T47D (cell line): ENCODE data around the gene AMTN.
"Not testable (repeated sequence)": the region's sequence is repeated elsewhere in the genome, so short reads cannot be mapped to it uniquely, and the experiment has no call there.

Source experiments
- DNase-seq, 2 experiments: peaks; one replicate each; pipeline versions ENCODE4 v3.0.0 to v3.0.0-alpha.2; 2011 to 2012; ENCODE audit warnings: low read depth in 1 of 2, low spot score in 1 of 2
- JUND ChIP-seq: IDR thresholded peaks from 2 replicates; pipeline ENCODE4 v1.6.1; 2012; ENCODE audit warnings: low read depth
- in situ Hi-C: cut with HindIII; loops from 2 replicates; pipeline ENCODE4 v1.10.0; 2016; ENCODE audit warnings: low sequenced_read_pairs, low pct_unique_long_range_greater_than_20kb

The AMTN gene

GRCh38 chr4:70518269-70518668, at the start of gene AMTN:
AMTN (plus strand) TSS chr4:70518569; CDS start chr4:70518778, 209 bp downstream.
- no peak for DNase-seq
- TF ChIP-seq JUND = no peak
- in situ Hi-C loops = no loop called here

DNA sequence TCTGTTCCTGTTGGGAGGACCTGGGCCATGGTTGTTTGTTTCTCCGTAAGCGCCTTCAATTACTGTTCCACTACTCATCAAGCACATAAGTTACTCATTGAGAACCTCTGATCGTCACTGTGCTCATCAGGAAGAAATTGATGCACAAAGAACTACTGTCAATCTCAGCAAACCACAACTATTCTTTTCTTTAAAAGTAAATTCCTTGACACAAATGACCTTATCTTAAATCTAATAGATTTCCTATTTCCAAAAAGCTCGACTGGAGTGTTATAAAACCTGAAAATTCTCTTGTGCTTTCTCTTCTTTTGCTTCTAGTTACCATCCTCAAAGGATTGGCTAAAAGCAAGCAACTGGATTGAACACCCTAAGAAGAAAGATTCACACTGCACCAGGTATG, 46.5 kb upstream of the AMTN start, which contains the start of gene MUC7:
TSS of gene MUC7 (plus strand) at position 301 of the 400 bp plus-strand sequence. CDS start 1,825 bp downstream, outside the sequence.
- no peak for TF ChIP-seq JUND
- in situ Hi-C loops = no loop called here
- DNase-seq = no peak

DNA sequence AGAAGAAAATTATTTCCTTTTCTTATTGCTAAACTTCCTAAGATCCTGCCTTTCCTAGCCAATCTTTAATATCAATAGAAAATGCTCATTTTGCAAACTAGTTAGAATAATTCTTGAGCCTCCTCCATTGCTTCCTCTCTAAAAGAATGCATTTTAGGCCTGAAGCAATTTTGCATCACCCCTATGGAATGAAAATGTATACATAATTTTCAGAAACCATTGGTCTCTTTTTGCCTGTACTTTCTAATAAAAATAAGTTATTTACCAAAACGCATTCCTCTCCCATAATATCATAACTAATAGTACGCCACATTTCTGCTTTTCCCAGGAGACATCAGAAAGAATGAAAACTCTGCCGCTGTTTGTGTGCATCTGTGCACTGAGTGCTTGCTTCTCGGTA, 44.7 kb upstream of the AMTN start:
- in situ Hi-C loops = no loop called here
- no peak for DNase-seq
- no peak for TF ChIP-seq JUND

DNA sequence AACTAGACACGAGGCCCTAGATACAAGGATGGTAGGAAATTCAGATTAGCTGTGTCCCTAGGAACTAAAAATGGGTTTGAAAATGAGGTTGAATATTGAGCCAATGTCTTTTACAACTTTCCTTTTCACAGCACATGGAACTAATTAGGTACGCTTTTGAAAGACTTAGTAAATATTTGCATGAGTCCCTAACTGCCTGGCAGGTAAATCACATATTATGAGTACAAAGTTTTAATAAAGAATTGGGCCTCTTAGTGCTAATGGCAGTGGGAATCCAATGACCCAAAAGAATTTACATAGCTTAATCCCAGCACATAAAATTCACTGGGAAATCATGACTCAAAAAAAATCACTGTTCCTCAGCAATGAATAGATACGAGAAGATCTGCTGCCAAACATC, 29.6 kb upstream of the AMTN start:
- TF ChIP-seq JUND = no peak
- DNase-seq = no peak
- in situ Hi-C loops = no loop called here

DNA sequence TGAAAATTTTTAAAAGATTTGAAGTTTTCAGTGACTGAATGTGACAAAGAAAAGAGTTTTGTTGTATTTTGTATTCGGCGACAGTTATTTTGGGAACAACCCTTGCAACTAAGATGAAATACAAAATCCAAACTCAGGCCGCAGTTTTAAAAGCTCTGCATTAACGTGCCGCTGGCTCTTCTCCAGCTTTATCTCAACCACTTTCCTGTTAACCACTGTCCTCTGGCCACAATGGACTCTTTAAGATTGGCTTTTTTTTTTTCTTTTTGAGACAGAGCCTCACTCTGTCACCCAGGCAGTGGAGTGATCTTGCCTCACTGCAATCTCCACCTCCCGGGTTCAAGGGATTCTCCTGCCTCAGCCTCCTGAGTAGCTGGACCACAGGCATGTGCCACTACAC, 22.1 kb upstream of the AMTN start:
- in situ Hi-C loops = no loop called here
- no peak for TF ChIP-seq JUND

DNA sequence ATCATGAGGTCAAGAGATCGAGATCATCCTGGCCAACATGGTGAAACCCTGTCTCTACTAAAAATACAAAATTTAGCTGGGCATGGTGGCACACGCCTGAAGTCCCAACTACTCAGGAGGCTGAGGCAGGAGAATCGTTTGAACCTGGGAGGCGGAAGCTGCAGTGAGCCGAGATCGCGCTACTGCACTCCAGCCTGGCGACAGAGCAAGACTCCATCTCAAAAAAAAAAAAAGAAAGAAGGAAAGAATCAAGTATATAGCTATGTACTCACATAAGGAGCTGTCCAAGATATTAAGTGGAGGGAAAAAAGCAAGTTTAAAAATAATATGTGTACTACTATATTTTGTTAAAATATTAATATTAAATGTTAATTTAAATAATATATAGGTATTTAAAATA, 16.5 kb upstream of the AMTN start:
- in situ Hi-C loops, DNase-seq: not testable (repeated sequence)

More for the DNA sequence above, 22.1 kb upstream of the AMTN start:
- no peak for DNase-seq

GRCh38 chr4:70504733-70505132, 13.6 kb upstream of the AMTN start:
- no peak for TF ChIP-seq JUND
- in situ Hi-C loops = no loop called here
- no peak for DNase-seq

DNA sequence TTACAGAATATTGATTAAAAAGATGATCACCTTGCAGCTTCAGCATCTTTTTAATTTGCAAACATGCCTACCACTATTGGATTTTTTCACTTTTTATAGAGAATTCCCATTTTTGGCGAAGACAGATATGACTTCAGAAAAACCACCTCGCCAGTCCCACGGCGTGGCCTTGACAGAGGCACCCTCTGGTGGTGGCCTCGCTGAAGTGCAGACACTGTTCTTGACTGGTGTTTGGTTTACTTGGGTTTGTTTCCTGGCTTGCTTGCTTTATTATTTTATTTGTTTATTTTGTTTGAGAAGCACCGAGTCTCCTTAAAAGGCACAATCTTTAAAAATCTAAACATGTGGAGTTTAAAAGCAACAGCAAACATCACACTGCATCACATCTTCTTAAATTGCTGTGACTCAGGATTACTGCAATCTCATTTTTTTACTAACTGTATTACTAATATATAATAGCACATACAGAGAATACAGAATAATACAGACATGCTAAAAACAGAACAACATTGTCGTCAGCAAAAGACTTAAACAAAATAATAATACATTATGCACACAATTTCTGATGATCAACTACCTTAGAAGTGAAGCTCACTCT, 13.1 kb upstream of the AMTN start:
- in situ Hi-C loops = no loop called here
- no peak for TF ChIP-seq JUND
- peak; percentile 2 to 59 for DNase-seq

GRCh38 chr4:70508801-70509200, 9.6 kb upstream of the AMTN start:
- in situ Hi-C loops = no loop called here
- TF ChIP-seq JUND = no peak
- no peak for DNase-seq

DNA sequence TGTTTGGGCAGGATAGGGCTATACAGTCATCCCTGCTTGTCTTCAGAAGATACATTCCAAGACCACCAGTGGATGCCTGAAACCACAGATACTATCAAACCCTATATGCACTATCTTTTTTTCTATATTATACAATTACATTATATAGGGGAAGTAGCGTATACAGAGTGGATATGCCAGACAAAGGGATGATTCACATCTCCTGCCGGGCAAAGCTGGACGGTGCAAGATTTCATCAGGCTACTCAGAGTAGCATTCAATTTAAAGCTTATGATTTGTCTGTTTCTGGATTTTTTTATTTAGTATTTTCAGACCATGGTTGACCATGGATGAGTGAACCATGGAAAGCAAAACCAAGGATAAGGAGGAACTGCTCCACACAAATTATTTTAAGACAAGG, 7.0 kb upstream of the AMTN start:
- no peak for TF ChIP-seq JUND
- in situ Hi-C loops = no loop called here

GRCh38 chr4:70515367-70516250, 2.8 kb upstream of the AMTN start:
- in situ Hi-C loops = no loop called here
- no peak for DNase-seq
- TF ChIP-seq JUND = no peak

More for the DNA sequence above, 7.0 kb upstream of the AMTN start:
- no peak for DNase-seq

GRCh38 chr4:70518716-70519115, 347 bp downstream of the AMTN start:
- DNase-seq = no peak
- in situ Hi-C loops = no loop called here
- no peak for TF ChIP-seq JUND

GRCh38 chr4:70522626-70523025, 4.3 kb downstream of the AMTN start:
- in situ Hi-C loops = no loop called here
- DNase-seq = peak in 1 of 2 experiments; percentile 74

DNA sequence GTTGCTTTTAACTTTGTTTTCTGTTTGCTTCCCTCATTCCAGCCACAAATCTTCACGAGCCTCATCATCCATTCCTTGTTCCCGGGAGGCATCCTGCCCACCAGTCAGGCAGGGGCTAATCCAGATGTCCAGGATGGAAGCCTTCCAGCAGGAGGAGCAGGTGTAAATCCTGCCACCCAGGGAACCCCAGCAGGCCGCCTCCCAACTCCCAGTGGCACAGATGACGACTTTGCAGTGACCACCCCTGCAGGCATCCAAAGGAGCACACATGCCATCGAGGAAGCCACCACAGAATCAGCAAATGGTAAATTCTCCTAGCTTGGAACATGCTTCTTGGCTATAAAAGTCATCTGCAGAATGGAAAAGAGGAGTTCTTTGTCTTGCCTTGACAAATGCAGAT, 12.6 kb downstream of the AMTN start:
- DNase-seq = no peak
- in situ Hi-C loops = no loop called here
- TF ChIP-seq JUND = no peak

More at GRCh38 chr4:70522626-70523025, 4.3 kb downstream of the AMTN start:
- TF ChIP-seq JUND = no peak
